Esophagus squamous epithelium (tissue), 5 donors: Measurements from ENCODE around the gene MFAP4. TPM values are rescaled to one million over a fixed set of nuclear protein-coding genes. Genes with fewer than 3 reads are reported as not detected.

Source experiments
- DNase-seq: peaks from one replicate; lab custom pipeline; 2025; lab: John Stamatoyannopoulos, UW
- H3K27ac ChIP-seq, 4 donors: fragments of 200-600 bp; sonication (generic); one replicate each; pipeline ENCODE4 v1.5.1; 2016 to 2019; ENCODE audit warnings: mild to moderate bottlenecking in 1 of 4
- H3K27me3 ChIP-seq, 4 donors: fragments of 200-600 bp; sonication (generic); 1 replicate in 3 of 4; 2 replicates in 1 of 4; pipeline versions ENCODE4 v1.5.1 to v1.6.0; 2017 to 2021; ENCODE audit warnings: antibody characterized with exemption in 1 of 4
- H3K36me3 ChIP-seq, 3 donors: fragments of 200-600 bp; sonication (generic); one replicate each; pipeline ENCODE4 v1.5.1; 2016 to 2019
- H3K4me1 ChIP-seq, 3 donors: fragments of 200-600 bp; sonication (generic); one replicate each; pipeline ENCODE4 v1.5.1; 2017 to 2019
- H3K4me3 ChIP-seq, 4 donors: fragments of 200-600 bp; sonication (generic); 1 replicate in 3 of 4; 2 replicates in 1 of 4; pipeline ENCODE4 v1.5.1; 2016 to 2019; ENCODE audit warnings: mild to moderate bottlenecking in 2 of 4, moderate library complexity in 1 of 4
- H3K9me3 ChIP-seq, 3 donors: fragments of 200-600 bp; sonication (generic); one replicate each; pipeline ENCODE4 v1.5.1; 2016 to 2019
- CTCF ChIP-seq, 6 experiments: fragments of 450-650 bp in 4 of 6; fragments of 200-600 bp in 2 of 6; sonication (generic) in 2 of 6; IDR thresholded peaks; one replicate each; pipeline ENCODE4 v1.5.1; 2016 to 2019; ENCODE audit warnings: antibody characterized with exemption in 6 of 6, mild to moderate bottlenecking in 4 of 6, moderate library complexity in 4 of 6
- POLR2A ChIP-seq, 4 donors: fragments of 450-650 bp; IDR thresholded peaks; one replicate each; pipeline ENCODE4 v1.6.1; 2017; ENCODE audit warnings: antibody characterized with exemption in 4 of 4, mild to moderate bottlenecking in 4 of 4, moderate library complexity in 3 of 4
- WGBS, 2 donors: methylation state at CpG; one replicate each; pipeline ENCODE4 v1.1.5; 2018; 5-methylcytosine and 5-hydroxymethylcytosine counted together
- intact Hi-C: fragments of 100-400 bp; cut with DNase I; formaldehyde crosslinking; loops from one replicate; pipeline ENCODE4 v1.15.0; 2022
- total RNA-seq, 4 donors: library from RNA; depleted of rRNA; stranded (reverse); fragments of >200 nt; gene quantifications; one replicate each; pipeline ENCODE4 v1.1.0, GENCODE V29; 2016
- donor health status: DM: yes; HTN: yes; CAD: no.

Gene MFAP4
- total RNA-seq, 4 donors from 2014 or later = 4.3 to 365 (median 21.6) TPM

- H3K27me3 ChIP-seq = no peaks in the 10 kb centered on the region
- H3K9me3 ChIP-seq = no peaks in the 10 kb centered on the region
- H3K27ac ChIP-seq = peak overlapping the region; percentile 82 to 97 (median 93)
- 23 to 45% methylated on average over 9 to 11 of the region's 20 CpGs for WGBS, 2 donors
- H3K4me1 ChIP-seq = peaks cover 66 to 94% (median 73%) of the 10 kb centered on the region in 3 donors
- H3K36me3 ChIP-seq = peaks cover 12 to 33% (median 20%) of the 10 kb centered on the region in 3 donors
- peak overlapping the region in 3 of 4 donors; percentile 22 to 55 (median 36) for H3K4me3 ChIP-seq
- TF ChIP-seq CTCF (IDR thresholded peaks at IDR 0.05) (no peak), POLR2A (IDR thresholded peaks at IDR 0.05) (peak in 1 of 4 donors; percentile 34)
- intact Hi-C loops = no loop called here
- no peak for DNase-seq
Measured at GRCh38 chr17:19386051-19386929, 700 bp downstream of the MFAP4 start.

GRCh38 chr17:19385521-19385983, 1.4 kb downstream of the MFAP4 start:
- peaks cover 66 to 99% (median 72%) of the 10 kb centered on the region in 3 donors for H3K4me1 ChIP-seq

GRCh38 chr17:19384723-19385391, 2.1 kb downstream of the MFAP4 start:
- 9 to 24% methylated on average over 5 to 16 of the region's 16 CpGs for WGBS, 2 donors
- Histone ChIP-seq H3K9me3 (no peaks in the 10 kb centered on the region), H3K27ac (peak overlapping the region; percentile 82 to 97 (median 93)), H3K36me3 (peaks cover 26 to 47% (median 30%) of the 10 kb centered on the region in 3 donors), H3K4me3 (peak overlapping the region in 3 of 4 donors; percentile 22 to 55 (median 36)), H3K27me3 (no peaks in the 10 kb centered on the region), H3K4me1 (peaks cover 64 to 99% (median 65%) of the 10 kb centered on the region in 3 donors)
- intact Hi-C loops = no loop called here
- peak in 3 of 4 donors; percentile 56 to 61 (median 60) for TF ChIP-seq POLR2A (IDR thresholded peaks at IDR 0.05)
- TF ChIP-seq CTCF (IDR thresholded peaks at IDR 0.05) = no peak
- no peak for DNase-seq

More at GRCh38 chr17:19385521-19385983, 1.4 kb downstream of the MFAP4 start:
- DNase-seq = no peak
- Histone ChIP-seq H3K4me3 (peak overlapping the region in 3 of 4 donors; percentile 22 to 55 (median 36)), H3K36me3 (peaks cover 19 to 40% (median 28%) of the 10 kb centered on the region in 3 donors), H3K27me3 (no peaks in the 10 kb centered on the region), H3K27ac (peak overlapping the region; percentile 82 to 97 (median 93)), H3K9me3 (no peaks in the 10 kb centered on the region)
- intact Hi-C loops = no loop called here
- WGBS, 2 donors = 44 to 53% methylated on average over 6 to 9 of the region's 9 CpGs
- TF ChIP-seq CTCF (IDR thresholded peaks at IDR 0.05) = no peak
- no peak for TF ChIP-seq POLR2A (IDR thresholded peaks at IDR 0.05)

- no peaks in the 10 kb centered on the region for H3K9me3 ChIP-seq
- peaks cover 26 to 55% (median 30%) of the 10 kb centered on the region in 3 donors for H3K36me3 ChIP-seq
- TF ChIP-seq CTCF (IDR thresholded peaks at IDR 0.05) = no peak
- TF ChIP-seq POLR2A (IDR thresholded peaks at IDR 0.05) = no peak
- peak overlapping the region; percentile 82 to 97 (median 93) for H3K27ac ChIP-seq
- DNase-seq = no peak
- H3K4me1 ChIP-seq = peaks cover 69 to 100% (median 70%) of the 10 kb centered on the region in 3 donors
- no peaks in the 10 kb centered on the region for H3K27me3 ChIP-seq
- H3K4me3 ChIP-seq = no peak overlapping the region
- intact Hi-C loops = no loop called here
- 69 to 75% methylated on average over 5 of the region's 6 CpGs for WGBS, 2 donors
Measured at GRCh38 chr17:19383681-19384470, 3.1 kb downstream of the MFAP4 start.
